GM19099 (cell line): ENCODE data around the gene PLEKHG7.

Experiments used
- POLR2A ChIP-seq: IDR thresholded peaks from 3 replicates; pipeline ENCODE4 v1.6.1; 2011; ENCODE audit warnings: low read depth; ENCODE audit not compliant: insufficient read length; ENCODE audit errors: extremely low read depth

PLEKHG7 gene

DNA sequence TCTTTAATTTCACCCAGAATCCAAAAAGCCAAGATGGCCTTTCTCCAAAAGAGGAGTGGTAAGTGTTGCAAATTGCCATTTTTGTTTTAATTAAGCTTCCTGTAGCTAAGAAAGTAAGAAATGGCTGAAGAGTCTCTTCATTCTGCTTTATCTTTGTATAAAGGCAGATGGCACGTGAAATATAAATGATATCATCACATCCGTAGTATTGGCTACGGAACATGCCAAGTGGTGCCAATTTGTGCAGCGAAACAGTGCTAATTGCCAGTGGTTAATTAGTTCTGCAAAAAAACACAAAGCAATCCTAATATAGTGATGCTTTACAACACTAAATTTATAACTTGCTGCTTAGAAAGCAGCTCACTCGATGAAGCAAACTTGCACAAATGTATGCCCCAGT, 29.4 kb downstream of the PLEKHG7 start:
- no peak for TF ChIP-seq POLR2A

DNA sequence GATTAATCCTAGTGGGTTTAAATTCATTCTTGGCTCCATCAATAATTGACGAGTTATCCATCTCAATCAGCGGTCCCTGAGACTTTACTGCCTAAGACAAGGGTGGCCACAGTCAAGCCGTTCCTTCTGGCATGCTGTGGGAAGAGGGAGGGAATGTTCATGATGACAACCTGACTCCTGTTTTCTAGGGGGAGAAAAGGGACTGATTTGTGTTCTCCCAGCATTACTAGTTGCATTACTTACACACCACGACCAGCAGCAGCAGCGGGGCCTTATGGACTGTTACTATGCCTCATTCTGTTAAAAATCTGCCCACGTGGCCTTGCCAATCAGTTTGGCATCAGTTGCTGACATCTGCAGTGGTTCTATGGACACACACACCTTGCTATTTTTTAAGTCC, 29.9 kb downstream of the PLEKHG7 start:
- TF ChIP-seq POLR2A, result no peak

DNA sequence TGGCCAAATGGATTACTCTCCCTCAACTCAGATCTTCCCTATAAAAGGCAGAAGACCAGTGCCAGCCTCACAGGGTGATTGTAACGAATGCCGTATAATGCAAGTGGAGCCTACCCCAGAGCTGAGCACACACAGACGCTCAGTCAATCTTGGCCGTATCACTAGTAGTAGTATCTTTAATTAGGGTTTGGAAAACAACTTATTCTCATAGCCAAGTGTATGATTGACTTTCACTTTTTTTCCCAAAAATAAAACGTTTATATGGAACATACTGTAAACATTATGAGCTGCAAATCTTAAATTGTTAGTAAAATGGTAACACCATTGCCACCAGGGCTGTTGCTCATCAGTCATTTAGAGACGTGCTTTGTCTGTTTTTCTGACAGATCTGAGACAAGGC, 30.4 kb downstream of the PLEKHG7 start:
- no peak for TF ChIP-seq POLR2A

DNA sequence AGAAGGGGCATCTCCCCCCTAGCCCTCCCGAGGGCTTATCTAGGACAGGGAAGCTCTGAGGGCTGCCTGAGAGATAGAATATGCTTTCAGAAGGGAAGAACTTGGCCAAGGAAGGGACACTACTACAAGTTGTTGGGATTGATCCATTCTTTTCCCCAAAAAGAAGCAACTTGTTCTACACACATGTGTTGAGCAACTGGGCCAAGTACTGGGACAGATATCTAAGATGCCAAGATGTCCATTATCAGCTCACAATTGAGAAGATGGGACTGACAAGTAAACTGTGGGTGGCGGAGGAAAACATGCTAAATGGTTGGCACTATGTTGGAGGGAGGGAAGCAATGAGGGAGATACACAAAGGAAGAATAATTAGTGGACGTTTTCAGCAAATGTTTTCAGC, 30.9 kb downstream of the PLEKHG7 start:
- no peak for TF ChIP-seq POLR2A

DNA sequence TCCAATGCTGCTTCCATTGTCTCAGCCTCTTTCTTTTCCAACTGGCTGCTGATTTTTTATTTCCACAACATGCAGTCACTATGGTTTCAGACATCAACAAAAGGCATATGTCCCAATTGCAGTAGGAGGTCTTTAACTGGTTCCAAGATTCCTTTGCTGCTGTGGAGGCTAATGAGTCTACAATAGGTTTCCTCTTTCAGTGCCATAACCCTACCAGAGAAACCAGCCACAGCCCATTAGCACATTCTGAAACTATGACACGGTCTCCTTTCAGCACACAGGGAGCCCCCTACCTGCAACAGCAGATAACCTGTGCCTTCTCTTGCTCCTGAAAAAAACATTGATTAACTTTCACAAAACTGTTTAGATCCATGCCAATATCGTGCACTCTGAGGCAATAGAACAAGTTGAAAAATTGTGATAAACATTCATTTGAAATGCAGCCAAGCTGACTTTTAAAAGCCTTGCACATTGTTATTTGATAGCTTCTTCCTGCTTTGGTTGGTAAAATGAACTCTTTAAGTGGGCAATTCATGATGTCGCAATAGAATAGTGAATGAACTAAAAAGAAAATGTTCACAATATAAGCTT, 32.4 kb downstream of the PLEKHG7 start:
- no peak for TF ChIP-seq POLR2A

DNA sequence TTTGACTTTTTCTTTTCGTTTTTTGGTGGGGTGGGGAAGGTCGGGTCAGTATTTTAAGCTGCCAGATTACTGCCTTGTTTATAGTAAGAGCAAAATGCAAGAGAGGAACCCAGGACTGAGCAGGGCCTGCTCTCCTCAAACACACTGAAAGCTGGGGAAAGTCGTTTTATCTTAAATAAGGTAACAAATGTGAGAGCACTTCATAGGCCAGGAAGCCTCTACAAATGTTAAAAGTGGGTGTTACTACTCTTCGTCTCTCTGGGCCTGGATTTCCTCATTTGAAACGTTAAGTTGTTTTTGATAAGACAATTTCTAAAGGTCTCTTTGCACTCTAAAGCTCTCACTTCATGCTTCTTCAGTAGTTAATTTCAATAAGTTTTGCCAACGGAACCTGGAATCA, 33.8 kb downstream of the PLEKHG7 start:
- no peak for TF ChIP-seq POLR2A

DNA sequence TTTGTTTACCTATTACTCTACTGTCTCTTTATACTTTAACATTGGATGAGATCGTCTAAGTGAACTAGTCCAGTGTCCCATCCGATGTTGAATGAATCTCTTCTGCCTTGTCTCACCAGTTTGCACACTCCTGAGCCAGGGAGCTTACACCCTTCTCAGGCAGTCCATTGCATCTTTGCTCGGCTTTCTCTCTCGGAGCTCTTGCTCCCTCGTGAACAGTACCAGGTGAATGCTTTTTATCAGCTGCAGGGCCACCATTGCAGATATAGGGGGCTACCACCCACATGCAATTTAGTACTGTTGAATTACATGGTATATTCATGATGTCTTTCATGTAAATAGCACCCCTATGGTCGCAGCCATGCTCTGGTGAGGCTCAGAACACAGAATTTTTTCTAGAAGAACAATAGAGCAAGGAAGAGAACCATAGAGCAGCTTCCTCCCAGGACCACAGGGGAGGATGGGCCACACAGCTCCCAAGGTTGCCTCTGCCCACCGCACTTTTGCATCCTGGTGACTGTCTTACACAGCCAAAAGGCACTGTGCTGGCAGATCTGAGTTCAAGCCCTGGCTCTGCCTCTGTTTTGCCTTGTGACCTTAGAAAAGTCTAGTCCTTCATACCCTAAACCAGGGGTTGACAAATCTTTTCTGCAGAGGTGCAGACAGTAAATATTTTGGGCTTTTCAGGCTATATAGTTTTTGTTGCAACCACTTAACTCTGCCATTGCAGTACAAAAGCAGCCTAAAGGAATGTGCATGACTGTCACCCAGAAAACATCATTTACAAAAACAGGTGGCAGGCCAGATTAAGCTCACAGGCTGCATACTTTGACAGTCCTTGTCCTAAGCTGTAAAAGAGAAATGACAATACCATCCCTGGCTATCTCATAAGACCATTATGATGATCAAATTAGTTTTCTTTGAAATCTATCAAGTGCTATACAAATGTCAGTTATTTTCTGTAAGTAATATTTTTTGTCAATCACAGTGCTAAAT, 35.4 kb downstream of the PLEKHG7 start:
- no peak for TF ChIP-seq POLR2A

DNA sequence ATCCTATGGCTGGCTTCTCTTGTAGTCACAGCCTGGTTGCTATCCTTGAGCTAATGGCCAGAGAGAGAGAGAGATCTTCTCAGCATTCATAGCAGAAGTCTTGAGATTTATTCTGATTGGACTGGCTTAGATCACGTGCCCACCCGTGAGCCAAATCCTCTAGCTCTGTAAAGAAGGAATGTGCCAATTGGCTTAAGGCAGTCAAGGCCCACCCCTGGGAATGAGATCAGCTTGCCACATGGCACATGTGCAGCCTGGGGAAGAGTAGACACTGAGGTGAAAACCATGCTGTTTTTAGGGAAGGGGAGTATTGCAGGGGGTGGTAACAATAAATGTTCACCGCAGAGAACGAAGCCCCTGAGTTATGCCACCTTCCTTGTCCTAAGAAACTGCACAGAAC, 36.3 kb downstream of the PLEKHG7 start:
- TF ChIP-seq POLR2A, result no peak

DNA sequence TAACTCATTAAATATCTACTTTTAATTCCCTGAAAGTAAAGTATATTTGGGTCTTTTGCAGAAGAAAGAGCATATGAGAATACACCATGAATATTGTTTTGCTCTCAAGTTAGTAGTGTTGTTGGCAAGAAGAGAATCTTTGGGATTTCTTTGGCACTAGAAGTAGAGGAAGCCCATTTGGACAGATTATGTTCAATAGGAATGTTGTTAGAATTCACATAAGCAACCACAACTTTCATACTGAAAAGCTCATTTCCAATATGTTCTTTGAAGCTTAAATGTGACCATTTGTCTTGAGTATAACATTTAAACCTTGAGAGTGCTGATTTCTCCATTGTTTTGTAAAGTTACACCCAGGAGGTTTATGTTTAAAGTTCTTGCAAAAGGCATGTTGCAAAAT, 37.6 kb downstream of the PLEKHG7 start:
- TF ChIP-seq POLR2A, result no peak

DNA sequence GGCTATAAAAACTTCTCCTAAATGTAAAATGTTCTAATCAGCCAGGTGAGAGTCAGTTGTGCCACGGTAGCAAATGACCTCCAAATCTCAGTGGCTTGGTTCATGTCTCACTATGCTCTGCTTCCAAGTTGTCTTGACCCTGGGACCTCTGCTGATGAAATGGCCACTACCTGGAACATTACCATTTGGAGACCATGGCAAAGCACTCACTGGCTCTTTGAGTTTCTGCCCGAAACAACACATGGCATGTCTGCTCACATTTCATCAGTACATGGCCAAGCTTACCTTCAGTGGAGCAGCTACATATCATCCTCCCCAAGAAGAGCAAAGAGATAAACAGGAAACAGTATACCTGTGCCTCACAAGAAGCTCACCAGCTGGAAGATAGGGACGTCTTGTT, 40.2 kb downstream of the PLEKHG7 start:
- no peak for TF ChIP-seq POLR2A

DNA sequence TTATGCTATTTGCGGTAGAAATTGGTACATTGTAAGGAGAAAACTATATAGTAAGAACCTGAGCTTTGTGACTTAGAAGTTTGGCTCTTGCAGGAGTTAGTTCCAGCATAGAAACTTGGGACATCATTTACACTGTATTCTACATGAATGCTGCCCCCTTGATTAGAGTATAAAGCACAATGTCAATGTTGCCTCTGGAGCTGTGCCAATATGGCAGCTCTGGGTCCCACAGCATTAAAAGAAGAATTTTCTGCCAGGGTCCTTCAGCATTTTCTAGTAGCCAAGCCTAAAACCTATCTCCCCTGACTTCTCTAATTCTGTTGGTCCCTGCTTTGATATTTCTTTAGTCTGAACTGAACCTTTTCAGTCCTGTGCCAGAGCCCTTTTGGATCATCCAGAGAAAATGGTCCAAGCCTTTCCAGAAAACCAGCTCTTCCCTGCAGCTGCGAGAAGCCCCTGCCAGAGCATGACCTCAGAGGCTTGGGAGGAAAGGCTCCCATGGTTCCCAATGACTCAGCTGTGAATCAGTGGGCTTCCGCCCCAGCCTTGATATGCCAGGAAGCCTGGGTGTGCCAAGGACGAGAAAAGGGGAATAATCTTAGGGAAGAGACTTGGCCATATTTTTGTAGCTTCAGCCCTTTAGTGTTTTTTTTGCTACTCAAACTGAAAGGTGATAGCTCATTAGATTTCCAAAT, 43.2 kb downstream of the PLEKHG7 start:
- TF ChIP-seq POLR2A, result no peak

DNA sequence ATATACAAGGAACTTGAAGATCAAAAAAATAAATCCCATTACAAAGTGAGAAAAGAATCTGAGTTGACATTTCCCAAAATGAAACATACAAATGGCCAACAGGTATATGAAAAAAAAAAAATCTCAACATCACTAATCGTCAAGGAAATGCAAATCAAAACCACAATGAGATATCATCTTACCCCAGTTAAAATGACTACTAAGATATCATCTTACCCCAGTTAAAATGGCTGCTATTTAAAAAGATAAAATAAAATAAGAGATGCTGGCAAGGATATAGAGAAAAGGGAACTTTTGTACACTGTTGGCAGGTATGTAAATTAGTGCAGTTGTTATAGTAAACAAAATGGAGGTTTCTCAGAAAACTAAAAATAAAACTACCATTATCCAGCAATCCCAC, 44.4 kb downstream of the PLEKHG7 start:
- TF ChIP-seq POLR2A, result no peak

DNA sequence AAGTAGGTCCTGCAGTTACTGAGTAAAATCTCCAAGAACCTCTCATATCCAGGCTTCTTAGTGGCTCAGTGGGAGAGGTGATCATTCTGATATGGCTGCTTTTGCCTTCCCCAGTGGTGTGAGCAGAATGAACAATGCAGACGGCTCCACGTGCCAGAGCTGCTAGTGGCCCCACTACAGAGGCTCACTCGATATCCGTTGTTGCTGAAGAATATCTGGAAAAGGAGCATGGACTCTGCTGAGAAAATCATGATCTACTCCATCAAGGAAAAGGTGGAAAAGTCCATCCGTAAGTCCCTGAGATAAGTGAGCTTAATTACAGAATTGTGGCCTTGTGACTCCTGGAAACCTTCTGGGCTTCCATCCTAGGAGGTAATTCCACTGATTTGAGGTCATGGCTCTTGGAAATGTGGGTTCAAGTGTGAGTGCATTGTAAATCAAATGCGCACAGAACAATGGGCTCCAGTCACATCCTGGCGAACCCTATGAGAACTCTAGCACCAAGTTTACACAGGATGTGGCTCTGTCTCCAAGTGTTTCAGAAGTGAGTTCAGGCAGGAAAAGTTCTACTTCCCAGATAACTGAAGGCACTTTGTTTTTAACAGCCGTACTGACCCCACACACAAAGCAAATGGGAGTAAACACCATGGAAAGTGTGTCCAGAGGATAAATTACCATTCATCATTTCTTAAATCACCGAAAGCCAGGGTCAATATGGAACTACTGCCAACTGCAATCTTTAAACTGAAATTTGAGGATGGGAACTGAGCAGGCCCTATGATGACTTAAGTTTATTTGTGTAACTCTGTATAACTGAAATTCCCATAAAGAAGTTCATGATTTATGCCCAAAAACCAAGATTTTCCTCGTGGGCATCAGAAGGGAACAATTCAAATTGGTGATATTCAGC, 51.4 kb downstream of the PLEKHG7 start:
- TF ChIP-seq POLR2A, result no peak

DNA sequence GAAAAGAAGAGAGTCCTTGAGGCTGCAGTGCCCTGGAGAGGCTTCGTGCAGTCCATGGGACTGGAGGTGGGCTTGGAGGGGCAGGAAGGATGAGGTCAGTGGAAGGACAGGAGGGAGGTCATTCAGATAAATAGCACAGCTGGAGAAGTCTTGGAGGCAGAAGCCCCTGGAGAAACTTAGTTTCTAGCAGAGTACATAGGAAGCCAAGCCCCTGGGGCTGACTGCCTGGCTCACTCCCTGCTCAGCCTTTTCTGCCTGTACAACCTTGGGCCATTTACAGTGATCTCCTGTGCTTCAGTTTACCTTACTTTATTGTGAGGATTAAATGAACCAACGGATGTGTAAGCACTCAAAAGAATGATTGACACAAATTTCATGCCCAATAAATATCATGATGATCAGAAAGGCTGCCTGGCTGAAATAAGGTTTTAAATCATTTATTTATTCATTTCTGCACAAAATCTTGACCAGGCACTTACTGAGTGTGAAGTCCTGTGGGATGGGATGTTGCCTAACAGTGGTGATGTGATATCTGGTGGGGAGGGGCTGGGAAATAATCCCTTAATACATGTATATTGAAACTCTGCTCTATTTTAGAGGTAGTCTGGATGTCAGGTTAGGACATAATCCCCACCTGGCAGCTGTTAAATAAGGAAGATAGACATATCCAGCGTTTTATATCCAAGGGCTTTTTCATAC, 54.3 kb downstream of the PLEKHG7 start:
- TF ChIP-seq POLR2A, result no peak
